Skeletal muscle tissue (tissue), 4 donors: ENCODE measurements around the gene MFSD6. TPM values are rescaled to one million over a fixed set of nuclear protein-coding genes. Genes with fewer than 3 reads are reported as not detected.
A peak's percentile ranks its signal among the peaks of the same experiment; 100 is the strongest.
"Not testable (repeated sequence)": the region's sequence is repeated elsewhere in the genome, so short reads cannot be mapped to it uniquely, and the experiment has no call there.

Source experiments
- H3K27ac ChIP-seq: one replicate; pipeline ENCODE4 v1.7.0; 2013; ENCODE audit warnings: mild to moderate bottlenecking, low read depth, low read length, inconsistent platforms
- H3K27me3 ChIP-seq, 3 donors: one replicate each; pipeline ENCODE4 v1.7.0; 2013; ENCODE audit warnings: low read length in 3 of 3; ENCODE audit not compliant: control insufficient read depth in 3 of 3, insufficient read depth in 3 of 3
- H3K36me3 ChIP-seq, 3 donors: one replicate each; pipeline ENCODE4 v1.7.0; 2013; ENCODE audit warnings: low read length in 3 of 3; ENCODE audit not compliant: control insufficient read depth in 3 of 3, insufficient read depth in 3 of 3
- H3K4me1 ChIP-seq, 3 donors: one replicate each; pipeline ENCODE4 v1.7.0; 2013; ENCODE audit warnings: low read length in 3 of 3, mild to moderate bottlenecking in 3 of 3; ENCODE audit not compliant: control insufficient read depth in 3 of 3, insufficient read depth in 3 of 3
- H3K4me3 ChIP-seq, 3 donors: one replicate each; pipeline ENCODE4 v1.7.0; 2013; ENCODE audit warnings: low read length in 3 of 3
- H3K9ac ChIP-seq, 3 donors: one replicate each; pipeline ENCODE4 v1.7.0; 2013; ENCODE audit warnings: low read length in 3 of 3, mild to moderate bottlenecking in 3 of 3, moderate library complexity in 2 of 3, low read depth in 1 of 3
- H3K9me3 ChIP-seq, 3 donors: one replicate each; pipeline ENCODE4 v1.7.0; 2013; ENCODE audit warnings: low read length in 3 of 3; ENCODE audit not compliant: control insufficient read depth in 3 of 3
- total RNA-seq: library from RNA; depleted of rRNA; stranded (reverse); fragments of >200 nt; gene quantifications from one replicate; pipeline ENCODE4 v1.2.3, GENCODE V29; 2014
- donor health status: Osteomylitis.

MFSD6 gene
- total RNA-seq, 1 donor from 2014 or later, result 8.4 TPM

DNA sequence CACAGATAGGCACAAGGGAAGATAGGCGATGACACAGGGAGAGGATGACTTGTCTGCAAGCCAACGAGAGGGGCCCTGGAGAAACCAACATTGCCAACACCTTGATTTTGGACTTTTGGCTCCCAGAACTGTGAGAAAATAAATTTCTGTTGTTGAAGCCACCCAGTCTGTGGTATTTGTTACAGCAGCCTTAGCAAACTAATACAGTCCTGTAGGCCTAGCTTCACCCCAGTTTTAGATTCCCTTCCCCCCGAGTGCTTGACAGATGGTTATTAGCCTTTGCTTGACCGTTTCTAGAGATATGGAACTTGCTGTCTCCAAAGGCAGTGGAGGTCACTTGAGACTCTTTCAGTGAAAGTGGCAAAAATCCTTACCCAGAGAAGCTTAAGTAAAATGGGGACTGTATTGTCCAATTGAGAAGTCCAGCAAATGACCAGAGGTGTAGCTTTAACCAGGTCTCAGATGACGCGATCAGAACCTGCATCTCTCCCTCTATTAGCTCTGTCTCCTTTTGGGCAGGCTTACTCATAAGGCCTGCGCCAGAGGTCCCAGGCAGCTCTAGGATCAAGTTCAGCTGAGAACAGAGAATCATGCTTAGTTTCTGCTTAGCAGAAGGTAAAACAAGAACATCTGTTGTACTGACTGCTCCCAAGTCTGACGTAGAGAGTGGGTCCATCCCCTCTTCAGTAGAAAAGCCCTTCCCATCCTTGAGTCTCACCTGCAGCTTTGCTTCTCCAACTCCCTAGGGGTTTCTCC lies 50.4 kb downstream of the MFSD6 start:
- no peak overlapping the region for H3K9ac ChIP-seq
- no peaks in the 10 kb centered on the region for H3K9me3 ChIP-seq
- no peak overlapping the region for H3K27ac ChIP-seq
- no peaks in the 10 kb centered on the region for H3K36me3 ChIP-seq
- no peak overlapping the region for H3K4me3 ChIP-seq
- H3K27me3 ChIP-seq, result no peaks in the 10 kb centered on the region
- no peaks in the 10 kb centered on the region for H3K4me1 ChIP-seq

GRCh38 chr2:190459881-190460280 lies 51.7 kb downstream of the MFSD6 start:
- Histone ChIP-seq H3K9ac (no peak overlapping the region), H3K4me3 (no peak overlapping the region), H3K36me3 (no peaks in the 10 kb centered on the region), H3K27me3 (no peaks in the 10 kb centered on the region), H3K27ac (no peak overlapping the region), H3K4me1 (no peaks in the 10 kb centered on the region), H3K9me3 (no peaks in the 10 kb centered on the region)

DNA sequence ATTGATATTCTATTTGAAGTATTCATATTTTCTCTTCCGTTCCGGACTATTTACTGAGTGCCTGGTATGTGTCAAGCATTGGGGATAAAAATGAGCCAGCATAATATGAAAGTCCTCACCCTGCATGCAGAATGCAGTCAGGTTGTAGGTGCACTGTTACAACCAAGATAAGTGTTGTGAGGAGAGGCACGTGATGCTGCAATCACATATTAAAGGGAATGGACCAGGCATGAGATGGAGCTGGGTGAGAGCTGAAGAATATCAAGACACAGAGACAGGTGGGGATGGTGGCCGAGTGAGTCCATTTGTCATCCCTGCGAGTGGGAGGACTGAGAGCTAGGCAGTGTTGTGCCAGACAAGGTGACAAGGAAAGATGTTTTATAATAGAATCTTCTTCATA lies 52.3 kb downstream of the MFSD6 start:
- Histone ChIP-seq H3K4me1 (no peaks in the 10 kb centered on the region), H3K36me3 (no peaks in the 10 kb centered on the region), H3K27me3 (no peaks in the 10 kb centered on the region), H3K9ac (no peak overlapping the region), H3K4me3 (no peak overlapping the region), H3K27ac (no peak overlapping the region), H3K9me3 (no peaks in the 10 kb centered on the region)

GRCh38 chr2:190462181-190462580 lies 54.0 kb downstream of the MFSD6 start:
- Histone ChIP-seq H3K27ac (no peak overlapping the region), H3K4me1 (peaks cover 4 to 7% (median 5%) of the 10 kb centered on the region in 3 donors), H3K9me3 (no peaks in the 10 kb centered on the region), H3K27me3 (no peaks in the 10 kb centered on the region), H3K36me3 (no peaks in the 10 kb centered on the region), H3K4me3 (no peak overlapping the region), H3K9ac (no peak overlapping the region)

DNA sequence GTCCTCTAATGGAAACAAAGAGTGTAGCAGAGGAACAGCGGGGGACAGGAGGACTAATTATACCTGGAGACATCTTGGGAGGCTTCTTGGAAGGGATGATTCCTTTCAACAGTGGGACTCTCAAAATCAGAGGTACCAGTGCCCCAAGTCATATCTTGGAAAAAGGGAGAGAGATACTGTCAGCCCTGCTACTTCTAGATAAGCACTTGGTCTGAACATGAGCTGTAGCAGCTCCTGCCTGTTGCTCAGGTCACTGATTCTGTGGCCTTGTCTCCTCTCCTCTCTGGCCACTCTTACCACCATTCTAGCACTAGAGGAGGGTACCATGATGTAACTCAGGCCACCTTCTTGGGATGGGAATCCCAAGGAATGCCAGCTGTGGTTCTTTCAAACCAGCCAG lies 54.5 kb downstream of the MFSD6 start:
- H3K27ac ChIP-seq, result no peak overlapping the region
- peaks cover 4 to 8% (median 5%) of the 10 kb centered on the region in 3 donors for H3K4me1 ChIP-seq
- H3K4me3 ChIP-seq, result no peak overlapping the region
- H3K9ac ChIP-seq, result no peak overlapping the region
- no peaks in the 10 kb centered on the region for H3K27me3 ChIP-seq
- no peaks in the 10 kb centered on the region for H3K9me3 ChIP-seq
- no peaks in the 10 kb centered on the region for H3K36me3 ChIP-seq

DNA sequence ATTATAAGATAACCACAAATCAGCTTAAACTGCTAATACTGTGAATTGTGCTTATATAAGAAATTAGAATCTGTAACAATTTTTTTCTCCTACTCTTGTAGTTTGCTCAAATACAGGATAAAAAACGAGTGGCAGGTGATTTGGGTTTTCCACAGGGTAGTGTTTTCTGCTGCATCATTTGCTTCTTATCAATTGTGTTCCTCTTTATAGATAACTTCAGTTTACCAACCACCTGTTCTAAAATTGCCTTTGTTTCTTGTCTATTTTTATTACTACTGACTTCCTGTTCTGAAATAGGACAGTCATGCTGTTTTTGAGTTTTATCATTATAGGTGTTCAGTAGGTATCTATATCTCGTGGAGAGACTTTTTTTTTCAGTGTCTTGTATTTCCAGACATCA lies 56.9 kb downstream of the MFSD6 start:
- Histone ChIP-seq H3K27ac (no peak overlapping the region), H3K36me3 (no peaks in the 10 kb centered on the region), H3K9ac (no peak overlapping the region), H3K4me3 (no peak overlapping the region), H3K27me3 (no peaks in the 10 kb centered on the region), H3K9me3 (no peaks in the 10 kb centered on the region), H3K4me1 (peaks cover 7 to 15% (median 11%) of the 10 kb centered on the region in 3 donors)

DNA sequence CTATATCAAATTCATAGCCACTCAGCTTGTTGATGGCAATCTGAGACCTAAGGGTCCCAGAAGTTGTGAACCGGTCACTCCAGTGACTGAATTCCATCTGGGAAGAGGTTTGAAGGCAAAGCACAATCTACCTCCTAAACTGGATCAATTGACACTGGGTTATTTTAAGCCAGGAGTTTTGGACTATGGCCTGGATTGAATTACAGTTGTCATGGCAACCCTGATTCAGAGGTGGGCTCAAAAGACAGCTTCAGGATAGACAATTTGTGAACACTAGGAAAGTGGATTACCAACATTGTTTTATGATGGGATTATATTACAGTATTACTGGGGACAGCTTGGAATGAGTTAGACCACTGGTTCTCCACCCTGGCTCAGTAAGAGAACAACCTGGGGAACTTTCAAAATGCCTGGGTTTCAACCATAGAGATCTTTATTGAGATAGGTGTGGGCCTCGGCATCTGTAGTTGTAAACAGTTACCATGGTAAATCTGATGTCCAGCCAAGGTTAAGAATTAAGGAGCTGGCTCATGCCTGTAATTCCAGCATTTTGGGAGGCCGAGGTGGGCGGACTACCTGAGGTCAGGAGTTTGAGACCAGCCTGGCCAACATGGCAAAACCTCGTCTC lies 58.8 kb downstream of the MFSD6 start:
- Histone ChIP-seq H3K4me3 (peak overlapping the region in 1 of 3 donors; percentile 20), H3K36me3 (no peaks in the 10 kb centered on the region), H3K27ac (peak overlapping the region; percentile 55), H3K27me3 (no peaks in the 10 kb centered on the region), H3K9ac (peak overlapping the region in 1 of 3 donors; percentile 54), H3K4me1 (peaks cover 7 to 15% (median 14%) of the 10 kb centered on the region in 3 donors), H3K9me3 (no peaks in the 10 kb centered on the region)

DNA sequence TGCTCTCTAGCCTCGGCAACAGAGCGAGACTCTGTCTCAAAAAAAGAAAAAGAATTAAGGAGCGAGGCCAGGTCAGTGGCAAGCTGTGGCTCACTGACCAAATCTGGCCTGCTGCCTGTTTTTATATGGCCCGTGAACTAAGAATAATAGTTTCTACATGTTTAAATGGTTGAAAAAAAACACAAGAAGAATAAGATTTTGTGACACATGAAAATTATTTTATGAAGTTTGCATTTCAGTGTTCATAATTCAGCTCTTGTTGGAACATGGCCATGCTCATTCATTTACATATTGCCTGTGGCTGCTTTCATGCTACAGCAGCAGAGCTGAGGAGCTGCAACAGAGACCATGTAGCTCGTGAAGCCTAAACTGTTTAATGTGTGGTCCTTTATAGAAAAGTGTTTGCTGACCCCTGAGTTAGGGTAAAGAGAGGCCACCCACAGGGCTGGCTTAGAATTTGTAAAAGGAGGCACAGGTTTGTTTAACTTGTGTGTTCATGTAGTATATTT lies 59.5 kb downstream of the MFSD6 start:
- Histone ChIP-seq H3K4me3 (peak overlapping the region in 1 of 3 donors; percentile 20), H3K27me3 (no peaks in the 10 kb centered on the region), H3K27ac (peak overlapping the region; percentile 55), H3K36me3 (no peaks in the 10 kb centered on the region), H3K9me3 (no peaks in the 10 kb centered on the region), H3K9ac (peak overlapping the region in 1 of 3 donors; percentile 54), H3K4me1 (peaks cover 7 to 15% (median 14%) of the 10 kb centered on the region in 3 donors)

GRCh38 chr2:190468354-190468753 lies 60.2 kb downstream of the MFSD6 start:
- H3K27ac ChIP-seq, result peak overlapping the region; percentile 55
- H3K9ac ChIP-seq, result not testable (repeated sequence)
- peaks cover 7 to 15% (median 14%) of the 10 kb centered on the region in 3 donors for H3K4me1 ChIP-seq

More at GRCh38 chr2:190468354-190468753, 60.2 kb downstream of the MFSD6 start:
- not testable (repeated sequence) for H3K4me3 ChIP-seq, H3K36me3 ChIP-seq, H3K9me3 ChIP-seq, H3K27me3 ChIP-seq
